A549 (cell line): ENCODE results near the gene P2RY8. TPM values are rescaled to one million over a fixed set of nuclear protein-coding genes. Genes with fewer than 3 reads are reported as not detected.

ENCODE experiments used
- ATAC-seq, 2 experiments: fragments of 200-7000 bp in 1 of 2; fragments of >200 bp in 1 of 2; cut with Nextera tagmentation in 1 of 2; cut with Tn5 transposase in 1 of 2; 3 replicates each; pipeline versions ENCODE4 v1.8.0 to v1.9.1; 2018 to 2020; ENCODE audit warnings: mild to moderate bottlenecking in 1 of 2, moderate library complexity in 1 of 2
- CTCF ChIA-PET: fragments of 300-600 bp; sonication (Branson Sonifier 250); formaldehyde crosslinking; extraction: SDS; loops from one replicate; lab custom pipeline; 2021; ENCODE audit warnings: antibody characterized with exemption, inconsistent platforms; lab: Yijun Ruan, JAX
- POLR2A ChIA-PET: fragments of 350-600 bp; formaldehyde crosslinking; extraction: SDS; loops from one replicate; lab custom pipeline; 2021; ENCODE audit warnings: antibody characterized with exemption, inconsistent platforms; lab: Yijun Ruan, JAX
- DNase-seq, 2 experiments: peaks; one replicate each; pipeline versions ENCODE4 v3.0.0 to v3.0.0-alpha.2; 2011 to 2016; ENCODE audit warnings: low read depth in 1 of 2, low spot score in 1 of 2
- FAIRE-seq: peaks from 2 replicates; lab custom pipeline; 2011; peaks lifted over from hg19 to GRCh38; lab: Jason Lieb, UNC
- H3K27ac ChIP-seq, 2 experiments: fragments of >200 bp; sonication (Bioruptor Twin); formaldehyde crosslinking; 3 replicates each; pipeline ENCODE4 v1.5.1; 2016 to 2017
- H3K4me1 ChIP-seq: fragments of >200 bp; sonication (Bioruptor Twin); formaldehyde crosslinking; 3 replicates; pipeline ENCODE4 v1.6.1; 2016
- H3K4me2 ChIP-seq: fragments of >200 bp; sonication (Bioruptor Twin); formaldehyde crosslinking; 3 replicates; pipeline ENCODE4 v1.6.1; 2016
- H3K4me3 ChIP-seq: fragments of >200 bp; sonication (Bioruptor Twin); formaldehyde crosslinking; 3 replicates; pipeline ENCODE4 v1.5.1; 2016
- H3K9me3 ChIP-seq: fragments of >200 bp; sonication (Bioruptor Twin); formaldehyde crosslinking; 3 replicates; pipeline ENCODE4 v1.6.1; 2016
- CBX8 ChIP-seq: fragments of 200-600 bp; sonication (generic); IDR thresholded peaks from 2 replicates; pipeline ENCODE4 v1.6.1; 2016
- E2F6 ChIP-seq: IDR thresholded peaks from 2 replicates; pipeline ENCODE4 v1.6.1; 2012; ENCODE audit warnings: low read depth, borderline replicate concordance
- ESRRA ChIP-seq: fragments of 150-350 bp; IDR thresholded peaks from 2 replicates; pipeline ENCODE4 v1.6.1; 2014; ENCODE audit warnings: mild to moderate bottlenecking, low read length, borderline replicate concordance
- FOSB ChIP-seq: fragments of 250-450 bp; sonication (Bioruptor Pico); IDR thresholded peaks from 2 replicates; pipeline ENCODE4 v1.5.0; 2020; ENCODE audit warnings: mild to moderate bottlenecking, moderate library complexity
- GATA3 ChIP-seq: IDR thresholded peaks from 2 replicates; pipeline ENCODE4 v1.6.1; 2012; ENCODE audit warnings: borderline replicate concordance
- HOXA7 ChIP-seq: fragments of 250-450 bp; sonication (Bioruptor Pico); IDR thresholded peaks from 2 replicates; pipeline ENCODE4 v1.5.0; 2020; ENCODE audit warnings: mild to moderate bottlenecking, moderate library complexity
- KDM1A ChIP-seq: fragments of 200-600 bp; sonication (generic); IDR thresholded peaks from 2 replicates; pipeline ENCODE4 v1.6.1; 2016; ENCODE audit warnings: low read depth, mild to moderate bottlenecking
- MAFK ChIP-seq: fragments of 450-650 bp; IDR thresholded peaks from 2 replicates; pipeline ENCODE4 v1.6.1; 2014; ENCODE audit not compliant: partially characterized antibody
- MYC ChIP-seq: IDR thresholded peaks from 2 replicates; pipeline ENCODE4 v1.6.1; 2012; ENCODE audit warnings: mild to moderate bottlenecking, inconsistent platforms, low read length, improper control_type of control experiment, borderline replicate concordance
- NFE2L2 ChIP-seq: fragments of 150-350 bp; conservative IDR thresholded peaks from 2 replicates; pipeline ENCODE4 v1.6.1; 2014; ENCODE audit warnings: low read length
- PBX3 ChIP-seq: IDR thresholded peaks from 2 replicates; pipeline ENCODE4 v1.6.1; 2012
- POLR2A ChIP-seq: IDR thresholded peaks from 2 replicates; pipeline ENCODE4 v1.6.1; 2012; ENCODE audit warnings: mild to moderate bottlenecking, low read length
- POLR2AphosphoS2 ChIP-seq: conservative IDR thresholded peaks from 2 replicates; pipeline ENCODE4 v1.6.1; 2012; ENCODE audit warnings: low read length, improper control_type of control experiment, inconsistent platforms
- REST ChIP-seq: fragments of 200-600 bp; sonication (generic); IDR thresholded peaks from 2 replicates; pipeline ENCODE4 v1.6.1; 2016; ENCODE audit warnings: antibody characterized with exemption, mild to moderate bottlenecking, moderate library complexity
- SREBF2 ChIP-seq: fragments of 450-650 bp; IDR thresholded peaks from 2 replicates; pipeline ENCODE4 v1.6.1; 2014; ENCODE audit warnings: mild to moderate bottlenecking, moderate library complexity
- ZFP36 ChIP-seq: fragments of 450-650 bp; IDR thresholded peaks from 2 replicates; pipeline ENCODE4 v1.6.1; 2014; ENCODE audit warnings: borderline replicate concordance; ENCODE audit not compliant: partially characterized antibody
- WGBS: methylation state at CpG from one replicate; pipeline ENCODE4 v1.1.6; 2017; ENCODE audit errors: missing lambda C conversion rate; 5-methylcytosine and 5-hydroxymethylcytosine counted together
- polyA plus RNA-seq, 4 experiments: library from polyadenylated mRNA; depleted of rRNA in 3 of 4; stranded (reverse); fragments of >200 nt; fragmentation: RNase III in 1 of 4; extraction: RNeasy Plus Mini Kit Qiagen cat#74134 plus additional on column Dnase treatment in 1 of 4; gene quantifications; 2 replicates in 3 of 4; 3 replicates in 1 of 4; pipeline ENCODE4 v1.2.3, GENCODE V29; 2011 to 2017

P2RY8 gene
- polyA plus RNA-seq, 2 of the 4 experiments (the other 2 are of a cell fraction) = not detected

GRCh38 chrX:1424147-1424851 lies 112.7 kb downstream of the P2RY8 start:
- Histone ChIP-seq H3K4me1 (no peaks in the 10 kb centered on the region), H3K4me3 (no peak overlapping the region), H3K9me3 (peaks cover 27% of the 10 kb centered on the region), H3K27ac (no peak overlapping the region), H3K4me2 (no peak overlapping the region)
- DNase-seq (no peak), ATAC-seq (no peak), FAIRE-seq (no peak)
- TF ChIP-seq FOSB = no peak
- no peak for TF ChIP-seq MYC
- no peak for TF ChIP-seq NFE2L2
- TF ChIP-seq PBX3 = no peak
- 84% methylated on average over 9 of the region's 9 CpGs for WGBS
- ChIA-PET POLR2A (no interaction called here), CTCF (no interaction called here)

- CTCF ChIA-PET = no interaction called here
- H3K4me2 ChIP-seq = no peak overlapping the region
- 85% methylated on average over 2 of the region's 2 CpGs for WGBS
- H3K27ac ChIP-seq = no peak overlapping the region
- ATAC-seq (no peak), FAIRE-seq (no peak), DNase-seq (no peak)
- peaks cover 29% of the 10 kb centered on the region for H3K9me3 ChIP-seq
- POLR2A ChIA-PET = no interaction called here
- H3K4me3 ChIP-seq = no peak overlapping the region
- no peaks in the 10 kb centered on the region for H3K4me1 ChIP-seq
- TF ChIP-seq MAFK (no peak), KDM1A (no peak), CBX8 (no peak), SREBF2 (no peak), HOXA7 (CRISPR knock-in tag) (no peak), ZFP36 (no peak), E2F6 (no peak), POLR2AphosphoS2 (no peak)
Observed at GRCh38 chrX:1423215-1423614, 113.8 kb downstream of the P2RY8 start.

GRCh38 chrX:1422135-1422465 lies 114.9 kb downstream of the P2RY8 start:
- CTCF ChIA-PET = no interaction called here
- FAIRE-seq (no peak), DNase-seq (no peak), ATAC-seq (no peak)
- WGBS = 90% methylated on average over 4 of the region's 4 CpGs
- H3K4me2 ChIP-seq = no peak overlapping the region
- H3K27ac ChIP-seq = no peak overlapping the region
- TF ChIP-seq KDM1A (no peak), GATA3 (0 out of 2 replicates have a peak, but pooled peaks have one; percentile 12)
- H3K4me3 ChIP-seq = no peak overlapping the region
- H3K9me3 ChIP-seq = peaks cover 31% of the 10 kb centered on the region
- POLR2A ChIA-PET = no interaction called here
- H3K4me1 ChIP-seq = no peaks in the 10 kb centered on the region

- ATAC-seq = no peak
Observed at GRCh38 chrX:1421433-1422134, 115.4 kb downstream of the P2RY8 start.

GRCh38 chrX:1420371-1420770 lies 116.6 kb downstream of the P2RY8 start:
- Histone ChIP-seq H3K27ac (no peak overlapping the region), H3K9me3 (peaks cover 31% of the 10 kb centered on the region)
- CTCF ChIA-PET = no interaction called here
- 88% methylated on average over 13 of the region's 14 CpGs for WGBS
- DNase-seq = no peak
- 0 out of 2 replicates have a peak, but pooled peaks have one; percentile 27 for TF ChIP-seq FOSB
- no peak for TF ChIP-seq POLR2A
- no peak for TF ChIP-seq REST
- peak; percentile 65; the same call in 1 of the 2 replicates for TF ChIP-seq PBX3
- TF ChIP-seq, all 56 proteins: peak for 2
- Histone ChIP-seq H3K4me3 (no peak overlapping the region), H3K4me1 (no peaks in the 10 kb centered on the region), H3K4me2 (no peak overlapping the region)
- FAIRE-seq (no peak), ATAC-seq (peak; percentile 5 to 30; a peak in 4 of 6 replicates)
- POLR2A ChIA-PET = no interaction called here

More at GRCh38 chrX:1421433-1422134, 115.4 kb downstream of the P2RY8 start:
- H3K4me3 ChIP-seq = no peak overlapping the region
- no peak for FAIRE-seq
- H3K9me3 ChIP-seq = peaks cover 31% of the 10 kb centered on the region
- DNase-seq = peak in 1 of 2 experiments; percentile 64
- POLR2A ChIA-PET = no interaction called here
- CTCF ChIA-PET = no interaction called here
- TF ChIP-seq HOXA7 (CRISPR knock-in tag) (0 out of 2 replicates have a peak, but pooled peaks have one; percentile 31), ESRRA (no peak)
- TF ChIP-seq, all 56 proteins: peak for 1
- 93% methylated on average over 19 of the region's 19 CpGs for WGBS
- Histone ChIP-seq H3K4me1 (no peaks in the 10 kb centered on the region), H3K27ac (no peak overlapping the region), H3K4me2 (no peak overlapping the region)
